HepG2 (cell line): Measurements from ENCODE around the gene GLB1L. TPM values are rescaled to one million over a fixed set of nuclear protein-coding genes. Genes with fewer than 3 reads are reported as not detected.

Source experiments
- CHCHD3 ChIP-seq: sonication (generic); formaldehyde crosslinking; IDR thresholded peaks from 2 replicates; pipeline ENCODE4 v1.8.0; 2022; ENCODE audit warnings: mild to moderate bottlenecking, missing genetic modification reagents, moderate library complexity
- ETV6 ChIP-seq: sonication (generic); formaldehyde crosslinking; conservative IDR thresholded peaks from 2 replicates; pipeline ENCODE4 v1.4.0; 2020; ENCODE audit warnings: missing genetic modification reagents
- IKZF4 ChIP-seq: sonication (generic); formaldehyde crosslinking; IDR thresholded peaks from 2 replicates; pipeline ENCODE4 v1.5.1; 2020; ENCODE audit warnings: borderline replicate concordance, mild to moderate bottlenecking, low read depth, missing genetic modification reagents; ENCODE audit errors: not compliant biosample characterization
- KAT7 ChIP-seq: IDR thresholded peaks from 2 replicates; pipeline ENCODE4 v1.6.1; 2018; ENCODE audit warnings: borderline replicate concordance, missing compliant biosample characterization
- MBD4 ChIP-seq: IDR thresholded peaks from 2 replicates; pipeline ENCODE4 v1.6.1; 2012; ENCODE audit warnings: low read length, inconsistent platforms, borderline replicate concordance
- RARG ChIP-seq: sonication (generic); formaldehyde crosslinking; IDR thresholded peaks from 2 replicates; pipeline ENCODE4 v1.4.0; 2020; ENCODE audit warnings: low read depth, mild to moderate bottlenecking, missing genetic modification reagents
- RNF219 ChIP-seq: sonication (generic); formaldehyde crosslinking; IDR thresholded peaks from 2 replicates; pipeline ENCODE4 v1.5.0; 2020; ENCODE audit warnings: mild to moderate bottlenecking, missing genetic modification reagents
- RORA ChIP-seq: sonication (generic); formaldehyde crosslinking; IDR thresholded peaks from 2 replicates; pipeline ENCODE4 v1.5.0; 2020; ENCODE audit warnings: mild to moderate bottlenecking, missing genetic modification reagents, moderate library complexity
- SRY ChIP-seq: sonication (generic); formaldehyde crosslinking; IDR thresholded peaks from 2 replicates; pipeline ENCODE4 v1.8.0; 2022; ENCODE audit warnings: mild to moderate bottlenecking, missing genetic modification reagents
- TEAD2 ChIP-seq: sonication (generic); formaldehyde crosslinking; IDR thresholded peaks from 2 replicates; pipeline ENCODE4 v1.9.0; 2021; ENCODE audit warnings: missing genetic modification reagents
- ZNF317 ChIP-seq: sonication (generic); formaldehyde crosslinking; IDR thresholded peaks from 2 replicates; pipeline ENCODE4 v1.5.0; 2020; ENCODE audit warnings: mild to moderate bottlenecking, missing genetic modification reagents
- ZNF44 ChIP-seq: sonication (generic); formaldehyde crosslinking; IDR thresholded peaks from 2 replicates; pipeline ENCODE4 v1.5.1; 2020; ENCODE audit warnings: mild to moderate bottlenecking, missing genetic modification reagents
- ZNF569 ChIP-seq: sonication (generic); formaldehyde crosslinking; IDR thresholded peaks from 2 replicates; pipeline ENCODE4 v1.5.0; 2020; ENCODE audit warnings: mild to moderate bottlenecking, missing genetic modification reagents, moderate library complexity, borderline replicate concordance
- ZNF609 ChIP-seq: sonication (generic); formaldehyde crosslinking; IDR thresholded peaks from 2 replicates; pipeline ENCODE4 v1.4.0; 2020; ENCODE audit warnings: mild to moderate bottlenecking, missing genetic modification reagents, borderline replicate concordance
- ZNF704 ChIP-seq: sonication (generic); formaldehyde crosslinking; IDR thresholded peaks from 2 replicates; pipeline ENCODE4 v1.8.1; 2023; ENCODE audit warnings: mild to moderate bottlenecking, inconsistent platforms, moderate library complexity, missing genetic modification reagents, borderline replicate concordance
- ZNF83 ChIP-seq: sonication (generic); formaldehyde crosslinking; IDR thresholded peaks from 2 replicates; pipeline ENCODE4 v1.4.0; 2020; ENCODE audit warnings: missing genetic modification reagents, mild to moderate bottlenecking, borderline replicate concordance
- ZSCAN25 ChIP-seq: sonication (generic); formaldehyde crosslinking; IDR thresholded peaks from 2 replicates; pipeline ENCODE4 v1.8.0; 2022; ENCODE audit warnings: mild to moderate bottlenecking, missing genetic modification reagents
- polyA plus RNA-seq, 8 experiments: library from polyadenylated mRNA; depleted of rRNA in 3 of 8; stranded (reverse) in 7 of 8; unstranded in 1 of 8; fragments of >200 nt; fragmentation: Illumina TruSeq in 4 of 8; extraction: Trizol in 4 of 8; gene quantifications; 2 replicates each; pipeline versions ENCODE4 v1.2.1 to v1.2.3, GENCODE V29; 2011 to 2016; ENCODE audit warnings: low read depth in 4 of 8, missing spikeins in 1 of 8, mixed read lengths in 1 of 8; ENCODE audit not compliant: insufficient read depth in 1 of 8
- total RNA-seq, 5 experiments: library from RNA; depleted of rRNA; stranded (reverse); fragments of >200 nt; fragmentation: Illumina TruSeq; extraction: Trizol; gene quantifications; 2 replicates each; pipeline ENCODE4 v1.2.3, GENCODE V29; 2016; ENCODE audit warnings: low read depth in 1 of 5
- TF ChIP-seq, protein P1 (sequence below): sonication (generic); formaldehyde crosslinking; IDR thresholded peaks from 2 replicates; pipeline ENCODE4 v1.4.0; 2020; ENCODE audit warnings: low read depth, mild to moderate bottlenecking, missing genetic modification reagents

GLB1L gene
- total and polyA plus RNA-seq, 2 of the 13 experiments (the other 11 are each of a cell fraction or from before 2014, with no cell fraction given), result 6.8 to 7.3 TPM

DNA sequence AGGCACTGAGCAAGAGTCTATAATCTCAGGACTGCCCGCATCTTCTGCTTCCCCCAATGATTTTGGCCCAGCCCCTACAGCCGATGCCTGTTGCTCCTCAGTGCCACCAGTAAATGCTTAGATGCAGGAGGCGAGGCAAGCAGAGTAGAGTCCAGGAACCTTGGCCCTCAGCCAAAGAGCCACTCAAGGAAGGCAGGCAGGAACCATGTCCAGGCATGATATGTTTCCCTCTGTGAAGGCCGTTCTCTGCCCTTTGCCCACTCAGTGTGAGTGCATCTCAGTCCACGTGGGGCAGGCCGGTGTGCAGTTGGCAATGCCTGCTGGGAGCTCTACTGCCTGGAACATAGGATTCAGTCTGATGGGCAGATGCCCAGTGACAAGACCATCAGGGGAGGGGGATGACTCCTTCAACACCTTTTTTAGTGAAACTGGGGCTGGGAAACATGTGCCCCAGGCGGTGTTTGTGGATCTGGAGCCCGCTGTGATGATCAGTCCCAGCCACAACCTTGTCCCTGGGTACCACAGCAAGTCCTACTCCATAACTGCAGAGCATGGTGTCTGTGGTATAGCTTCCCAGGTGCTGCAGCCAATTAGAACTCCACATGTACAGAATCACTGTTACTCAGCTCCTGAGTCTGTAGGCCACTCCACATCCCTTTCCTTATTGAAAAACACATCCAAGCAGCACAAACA is 24.3 kb upstream of the GLB1L start (continued):
- TF ChIP-seq ZNF609 (no peak), ZNF704 (CRISPR knock-in tag) (no peak), MBD4 (no peak), CHCHD3 (no peak), TEAD2 (CRISPR knock-in tag) (no peak), ETV6 (CRISPR knock-in tag) (no peak), ZNF317 (CRISPR knock-in tag) (peak; percentile 40; the same call in 1 of the 2 replicates), ZNF44 (CRISPR knock-in tag) (no peak), IKZF4 (CRISPR knock-in tag) (no peak), SRY (no peak), ZNF83 (no peak), KAT7 (CRISPR knock-in tag) (no peak), RNF219 (CRISPR knock-in tag) (no peak), ZNF569 (CRISPR knock-in tag) (no peak), RARG (CRISPR knock-in tag) (no peak), RORA (CRISPR knock-in tag) (no peak), ZSCAN25 (CRISPR knock-in tag) (no peak)
- TF ChIP-seq, protein P1, sequence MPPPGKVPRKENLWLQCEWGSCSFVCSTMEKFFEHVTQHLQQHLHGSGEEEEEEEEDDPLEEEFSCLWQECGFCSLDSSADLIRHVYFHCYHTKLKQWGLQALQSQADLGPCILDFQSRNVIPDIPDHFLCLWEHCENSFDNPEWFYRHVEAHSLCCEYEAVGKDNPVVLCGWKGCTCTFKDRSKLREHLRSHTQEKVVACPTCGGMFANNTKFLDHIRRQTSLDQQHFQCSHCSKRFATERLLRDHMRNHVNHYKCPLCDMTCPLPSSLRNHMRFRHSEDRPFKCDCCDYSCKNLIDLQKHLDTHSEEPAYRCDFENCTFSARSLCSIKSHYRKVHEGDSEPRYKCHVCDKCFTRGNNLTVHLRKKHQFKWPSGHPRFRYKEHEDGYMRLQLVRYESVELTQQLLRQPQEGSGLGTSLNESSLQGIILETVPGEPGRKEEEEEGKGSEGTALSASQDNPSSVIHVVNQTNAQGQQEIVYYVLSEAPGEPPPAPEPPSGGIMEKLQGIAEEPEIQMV (CRISPR knock-in tag), result no peak
